Measurements from ENCODE around the gene VAC14.

Gene VAC14

DNA sequence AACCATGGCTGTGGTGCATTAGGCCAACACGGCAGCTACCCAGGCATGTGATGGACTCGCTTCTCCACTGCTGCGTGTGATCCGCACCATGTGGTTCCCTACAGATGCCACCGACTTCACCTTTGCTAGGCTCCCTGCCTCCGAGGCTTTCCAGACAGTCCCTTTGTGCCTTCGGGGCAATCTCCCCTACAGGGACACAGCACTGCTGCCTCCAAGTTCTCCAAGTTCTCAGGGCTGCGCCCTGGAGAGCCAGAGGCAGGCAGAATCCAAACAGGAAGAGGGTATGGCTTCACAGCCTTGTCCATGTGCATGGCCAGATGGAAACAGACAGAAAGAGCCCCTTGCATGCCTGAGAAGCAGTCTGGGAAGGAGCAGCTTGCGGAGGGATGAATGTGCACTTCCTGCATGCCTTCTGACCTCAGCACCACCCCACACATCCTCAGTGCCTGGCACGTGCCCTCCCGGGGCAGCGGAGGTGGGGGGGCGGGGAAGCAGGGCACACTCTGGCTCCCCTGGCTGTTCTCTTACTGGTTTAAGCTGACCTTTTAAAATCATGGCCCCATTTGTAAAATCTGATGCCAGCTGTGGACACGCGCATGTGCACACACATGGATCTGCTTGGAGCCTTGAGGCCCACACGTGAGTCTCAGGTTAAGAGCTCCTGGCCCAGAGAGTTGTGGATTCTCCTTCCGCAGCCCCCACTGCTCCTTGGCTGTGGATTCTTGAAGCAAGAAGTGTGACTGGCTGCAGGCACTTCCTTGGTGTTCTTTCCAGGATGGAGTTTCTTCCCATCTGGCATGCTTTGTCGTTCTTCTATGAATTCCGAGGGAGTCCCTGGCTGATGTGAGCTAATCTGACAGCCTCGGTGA lies 59.8 kb downstream of the VAC14 start:
- no peak for DNase-seq

GRCh38 chr16:70740174-70740913 lies 60.6 kb downstream of the VAC14 start:
- DNase-seq = no peak

- DNase-seq = no peak
These were observed 61.6 kb downstream of the VAC14 start for GRCh38 chr16:70739389-70739788.

- no peak for DNase-seq
These were observed 62.6 kb downstream of the VAC14 start for GRCh38 chr16:70738083-70738977.

GRCh38 chr16:70737377-70738082 lies 63.4 kb downstream of the VAC14 start:
- DNase-seq = peak; percentile 58

GRCh38 chr16:70736465-70737376 lies 64.2 kb downstream of the VAC14 start:
- DNase-seq = peak; percentile 13

- DNase-seq = no peak
These were observed 65.6 kb downstream of the VAC14 start for GRCh38 chr16:70735141-70735979.

GRCh38 chr16:70734522-70735095 lies 66.3 kb downstream of the VAC14 start:
- DNase-seq = no peak

GRCh38 chr16:70730944-70731343 lies 70.0 kb downstream of the VAC14 start:
- DNase-seq = no peak

DNA sequence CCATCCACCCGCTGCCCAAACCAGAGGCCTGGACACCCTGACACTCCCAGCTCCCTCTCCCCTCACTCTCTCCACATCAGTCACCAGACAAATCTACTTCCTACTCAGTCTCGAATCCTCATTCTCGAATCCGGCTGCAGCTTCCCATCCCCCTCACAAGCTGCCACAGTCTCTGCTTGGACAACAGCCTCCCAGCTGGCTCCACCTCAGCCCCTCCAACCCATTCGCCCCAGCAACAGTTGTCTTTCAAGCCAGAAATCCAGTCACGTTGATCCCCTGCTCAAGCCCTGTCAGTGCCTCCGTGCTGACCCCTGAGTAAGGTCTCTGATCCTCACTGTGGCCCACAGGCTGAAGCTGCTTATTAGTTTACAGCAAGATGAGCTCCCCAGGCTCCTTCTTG lies 70.9 kb downstream of the VAC14 start:
- no peak for DNase-seq

DNA sequence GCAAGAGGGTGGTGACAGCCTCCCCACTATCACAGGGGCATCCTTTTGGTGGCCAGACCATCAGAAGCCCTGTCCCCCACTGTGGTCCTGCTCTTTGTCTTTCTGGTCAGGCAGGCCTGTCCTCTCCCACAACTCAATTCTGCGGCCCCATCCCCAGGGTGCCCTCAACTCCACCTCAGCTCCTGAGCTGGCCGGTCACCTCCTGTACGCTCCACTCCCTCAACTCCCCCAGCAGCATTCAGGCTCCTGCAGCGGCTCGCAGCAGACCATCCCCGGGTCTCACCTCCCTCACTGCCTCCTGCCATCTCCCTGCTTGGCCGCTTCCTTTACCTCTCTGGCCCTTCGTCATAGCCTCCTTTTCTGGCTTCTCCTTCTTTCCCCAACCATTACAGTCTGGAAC lies 71.7 kb downstream of the VAC14 start:
- no peak for DNase-seq

DNA sequence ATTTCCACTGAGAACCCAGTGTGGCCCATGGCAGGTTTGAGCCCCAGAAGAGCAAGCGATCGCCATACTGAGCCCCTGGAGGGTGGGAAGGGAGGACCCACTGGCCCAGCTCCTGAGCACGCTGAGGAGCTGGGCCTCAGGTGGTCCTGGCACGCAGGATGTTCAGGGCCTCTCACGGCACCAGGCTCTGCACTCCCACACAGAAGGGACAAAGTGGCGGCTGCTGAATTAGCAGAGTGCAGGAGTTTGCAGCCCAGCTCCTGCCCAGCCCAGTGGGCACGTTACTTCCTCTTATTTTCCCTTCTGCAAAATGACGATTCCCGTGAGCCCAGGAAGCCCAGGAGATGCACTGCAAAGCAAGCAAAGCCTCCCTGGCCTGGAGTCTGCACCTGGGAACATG lies 72.8 kb downstream of the VAC14 start:
- DNase-seq = no peak

DNA sequence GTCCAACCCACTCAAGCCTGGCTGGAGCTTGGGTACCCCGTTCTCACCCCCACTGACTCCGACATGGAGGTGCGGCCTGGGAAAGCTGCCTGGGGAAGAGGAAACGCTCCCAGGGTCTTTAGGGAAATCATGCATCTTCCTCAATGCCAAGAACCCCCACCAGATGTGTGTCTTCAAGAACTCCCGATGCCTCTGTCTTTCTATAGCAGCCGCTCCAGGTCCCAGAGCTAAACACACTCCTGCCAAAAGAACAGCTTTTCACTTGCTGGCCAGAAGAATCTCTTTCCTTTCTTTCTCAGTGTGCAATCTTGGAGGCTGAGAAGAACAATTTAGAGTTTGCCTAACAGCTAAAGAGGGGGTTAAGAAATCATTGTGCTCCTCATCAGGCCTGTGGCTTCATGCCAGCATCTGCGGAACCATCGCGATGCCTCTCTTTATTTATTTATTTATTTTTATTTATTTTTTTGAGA lies 74.0 kb downstream of the VAC14 start:
- no peak for DNase-seq

DNA sequence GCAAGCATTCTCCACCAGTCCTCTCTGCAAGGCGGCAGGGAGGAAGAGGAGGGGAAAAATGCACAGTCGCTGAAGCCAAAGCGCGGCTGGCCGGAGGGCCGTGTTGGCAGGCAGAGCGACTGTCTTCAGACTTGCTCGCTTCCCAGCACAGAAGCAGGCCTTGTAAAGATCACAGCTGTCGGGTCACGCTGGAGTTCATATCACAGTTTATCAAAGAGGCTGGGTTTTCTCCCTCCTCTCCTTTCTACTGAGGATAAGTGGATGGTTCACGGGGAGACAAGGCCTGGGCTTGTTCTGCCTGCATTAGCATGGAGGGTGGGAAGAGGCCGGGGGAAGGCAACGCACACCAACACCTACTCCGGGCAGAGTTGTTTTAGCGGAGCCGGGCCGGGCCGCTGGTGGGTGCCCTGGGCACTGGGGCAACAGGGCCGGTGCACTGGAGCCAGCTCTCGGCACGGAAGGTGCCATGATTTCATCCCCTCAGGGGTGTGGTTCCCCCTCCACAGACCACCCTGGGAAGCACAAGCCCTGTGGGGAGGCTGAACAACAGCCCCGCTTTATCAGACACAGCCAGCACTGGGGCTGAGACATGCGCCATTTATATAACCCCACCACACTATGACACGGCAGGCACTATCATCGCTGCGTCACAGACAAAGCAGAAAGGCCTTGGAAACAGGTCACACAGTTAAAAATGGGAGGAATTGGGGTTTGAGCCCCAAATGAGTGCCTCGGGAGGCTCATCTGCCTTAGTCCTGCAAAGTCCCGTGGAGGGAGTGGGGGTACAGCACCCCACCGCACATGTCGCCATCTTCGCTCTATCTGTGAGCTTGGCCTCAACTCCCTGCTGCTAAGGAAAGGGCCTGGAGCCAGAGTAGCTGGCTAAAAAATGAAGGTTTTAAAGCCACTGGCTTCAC lies 74.8 kb downstream of the VAC14 start:
- no peak for DNase-seq

GRCh38 chr16:70725024-70725911 lies 75.7 kb downstream of the VAC14 start:
- DNase-seq = no peak

GRCh38 chr16:70724146-70725023 lies 76.6 kb downstream of the VAC14 start:
- DNase-seq = no peak

DNA sequence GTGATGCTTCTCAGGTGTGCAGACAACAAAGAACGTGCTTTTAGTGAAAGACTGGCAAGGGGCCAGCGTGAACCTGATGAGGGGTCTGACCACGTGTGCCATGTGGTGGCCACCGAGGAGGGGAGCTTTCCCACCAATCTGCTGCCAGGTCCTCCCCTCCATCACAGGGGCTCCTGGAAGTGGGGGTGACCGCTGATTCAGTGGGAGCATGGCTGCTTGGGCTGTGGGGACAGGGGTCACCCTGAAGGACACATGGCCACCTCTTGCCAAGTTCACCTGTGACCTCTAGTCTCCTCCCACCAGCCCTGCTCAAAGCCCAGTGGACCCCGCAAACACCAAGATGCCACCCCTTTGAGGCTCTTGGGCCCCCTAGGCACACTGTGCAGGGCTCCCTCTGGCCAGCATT lies 77.2 kb downstream of the VAC14 start:
- DNase-seq = no peak

Data from stimulated activated CD4-positive, alpha-beta T cell treated with anti-CD3 and anti-CD28 coated beads, Interleukin-4, amount 100 ng/mL, for 1 hour (primary cell).